AG10803 (cell line): Measurements from ENCODE around the gene DLGAP1.

Experiments used
- DNase-seq: peaks from one replicate; pipeline ENCODE4 v3.0.0; 2010; ENCODE audit warnings: low read depth
- H3K4me3 ChIP-seq: 2 replicates; pipeline ENCODE4 v1.5.1; 2011; ENCODE audit warnings: mild to moderate bottlenecking, low read length, control low read depth
- CTCF ChIP-seq: conservative IDR thresholded peaks from 2 replicates; pipeline ENCODE4 v1.5.1; 2011; ENCODE audit warnings: mild to moderate bottlenecking, low read length, control low read depth, inconsistent platforms

DLGAP1 gene

GRCh38 chr18:4016391-4017049, 438.6 kb downstream of the DLGAP1 start:
- no peak for TF ChIP-seq CTCF
- DNase-seq: peak; percentile 28
- no peak overlapping the region for H3K4me3 ChIP-seq

- no peak for TF ChIP-seq CTCF
- H3K4me3 ChIP-seq: no peak overlapping the region
- no peak for DNase-seq
Observed at GRCh38 chr18:4007846-4008245, 447.3 kb downstream of the DLGAP1 start.

- no peak for TF ChIP-seq CTCF
- DNase-seq: no peak
- no peak overlapping the region for H3K4me3 ChIP-seq
Observed at GRCh38 chr18:4004183-4004829, 450.8 kb downstream of the DLGAP1 start.

- H3K4me3 ChIP-seq: no peak overlapping the region
- TF ChIP-seq CTCF: peak; percentile 93
- DNase-seq: peak; percentile 62
Observed at GRCh38 chr18:3998698-3999333, 456.3 kb downstream of the DLGAP1 start.

- peak; percentile 60 for DNase-seq
- peak; percentile 93 for TF ChIP-seq CTCF
- H3K4me3 ChIP-seq: no peak overlapping the region
Observed at GRCh38 chr18:3995476-3996102, 459.5 kb downstream of the DLGAP1 start.

GRCh38 chr18:3993941-3994687, 461.0 kb downstream of the DLGAP1 start:
- TF ChIP-seq CTCF: no peak
- DNase-seq: no peak
- H3K4me3 ChIP-seq: no peak overlapping the region
